Measurements from ENCODE around the gene FAM187B.

Gene FAM187B

GRCh38 chr19:35248310-35249145 lies 20.0 kb upstream of the FAM187B start, which contains the start of gene LSR (continued):
- TF ChIP-seq ZNF140 (tag by site-specific recombination; IDR thresholded peaks at IDR 0.05) (no peak), ZBTB11 (tag by site-specific recombination; conservative IDR thresholded peaks at IDR 0.05; ENCODE audit: low read depth) (peak; percentile 98), ZBTB10 (tag by site-specific recombination; IDR thresholded peaks at IDR 0.05) (peak; percentile 99), ZNF776 (tag by site-specific recombination; IDR thresholded peaks at IDR 0.05; ENCODE audit: borderline replicate concordance) (no peak), ZNF114 (tag by site-specific recombination; IDR thresholded peaks at IDR 0.05) (no peak), ELK4 (IDR thresholded peaks at IDR 0.05; ENCODE audit: borderline replicate concordance, low read depth, low read length) (peak; percentile 87), ZNF660 (tag by site-specific recombination; IDR thresholded peaks at IDR 0.05) (peak; percentile 87), ZNF76 (tag by site-specific recombination; IDR thresholded peaks at IDR 0.05; ENCODE audit: borderline replicate concordance, low read depth) (peak; percentile 92), AEBP2 (tag by site-specific recombination; IDR thresholded peaks at IDR 0.05; ENCODE audit: borderline replicate concordance) (peak; percentile 64; the same call in 1 of the 2 replicates), ZNF138 (tag by site-specific recombination; IDR thresholded peaks at IDR 0.05; ENCODE audit: borderline replicate concordance) (no peak), REST (tag by site-specific recombination; IDR thresholded peaks at IDR 0.05) (no peak; the same call in 1 of the 2 replicates), ZFP69B (tag by site-specific recombination; IDR thresholded peaks at IDR 0.05) (peak; percentile 99), ZBTB48 (tag by site-specific recombination; IDR thresholded peaks at IDR 0.05) (peak; percentile 97), HOXD13 (CRISPR knock-in tag; IDR thresholded peaks at IDR 0.05; ENCODE audit: borderline replicate concordance) (no peak), ZBTB49 (tag by site-specific recombination; IDR thresholded peaks at IDR 0.05; ENCODE audit: low read depth) (no peak), ZNF747 (tag by site-specific recombination; IDR thresholded peaks at IDR 0.05) (no peak), ZSCAN23 (tag by site-specific recombination; IDR thresholded peaks at IDR 0.05) (peak; percentile 89), ZSCAN5A (tag by site-specific recombination; IDR thresholded peaks at IDR 0.05) (peak; percentile 97), RBAK (tag by site-specific recombination; IDR thresholded peaks at IDR 0.05) (0 out of 2 replicates have a peak, but pooled peaks have one; percentile 40), ZNF292 (tag by site-specific recombination; IDR thresholded peaks at IDR 0.05; ENCODE audit: borderline replicate concordance, low read depth) (no peak), ZNF24 (tag by site-specific recombination; IDR thresholded peaks at IDR 0.05) (peak; percentile 91), KLF8 (tag by site-specific recombination; IDR thresholded peaks at IDR 0.05) (peak; percentile 99)
